ENCODE results near the gene IFI35. TPM values are rescaled to one million over a fixed set of nuclear protein-coding genes. Genes with fewer than 3 reads are reported as not detected.
A peak's percentile ranks its signal among the peaks of the same experiment; 100 is the strongest.

Gene IFI35
- polyA plus RNA-seq, 1 donor, result 45.7 TPM

DNA sequence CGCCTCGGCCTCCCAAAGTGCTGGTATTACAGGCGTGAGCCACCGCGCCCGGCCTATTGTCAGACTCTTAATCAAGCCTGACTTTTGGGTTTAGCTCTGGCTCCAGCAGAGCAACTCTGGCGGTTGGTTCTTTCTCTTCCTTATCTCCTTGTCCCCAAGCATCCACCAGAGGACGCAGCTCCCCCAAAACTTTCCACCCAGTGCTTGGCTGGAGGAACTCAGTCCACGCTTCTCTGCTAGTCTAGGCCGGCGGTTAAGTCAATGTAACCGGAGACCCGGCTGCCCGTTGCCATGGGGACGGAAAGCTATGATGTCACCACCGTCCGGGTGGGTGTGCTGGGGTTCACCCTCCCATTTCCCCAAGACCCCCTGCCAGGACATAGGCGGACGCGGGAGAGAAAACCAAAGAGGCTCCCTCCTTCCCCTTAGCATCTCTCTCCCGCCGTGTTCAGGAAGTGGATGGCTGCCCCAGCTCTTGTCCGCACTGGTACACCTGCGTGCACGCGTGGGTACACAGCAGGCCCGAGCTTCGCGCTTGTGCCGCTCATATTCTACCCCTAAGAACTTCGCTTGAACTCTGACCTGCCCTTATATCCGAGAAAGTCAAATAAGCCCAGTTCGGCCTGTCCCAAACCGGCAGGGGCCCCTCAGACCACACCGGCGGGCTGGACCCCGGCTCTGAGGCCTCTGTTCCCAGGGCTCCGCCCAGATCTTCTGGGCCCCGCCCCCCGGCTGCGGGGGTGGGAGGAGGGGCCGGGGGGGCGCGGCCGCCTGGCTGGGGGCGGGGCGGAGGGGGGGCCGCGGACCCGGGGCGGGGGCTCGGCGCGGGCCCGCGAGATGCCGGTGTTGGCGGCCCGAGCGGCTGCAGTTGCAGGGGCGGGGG is 18.1 kb downstream of the IFI35 start, which contains the start of gene RND2:
RND2 (plus strand) TSS at position 825 of the 883 bp plus-strand sequence. CDS start 117 bp downstream, outside the sequence.
- peak within 1 kb of the TSS; percentile 58 for H3K27ac ChIP-seq (ENCODE audit: low read length)

DNA sequence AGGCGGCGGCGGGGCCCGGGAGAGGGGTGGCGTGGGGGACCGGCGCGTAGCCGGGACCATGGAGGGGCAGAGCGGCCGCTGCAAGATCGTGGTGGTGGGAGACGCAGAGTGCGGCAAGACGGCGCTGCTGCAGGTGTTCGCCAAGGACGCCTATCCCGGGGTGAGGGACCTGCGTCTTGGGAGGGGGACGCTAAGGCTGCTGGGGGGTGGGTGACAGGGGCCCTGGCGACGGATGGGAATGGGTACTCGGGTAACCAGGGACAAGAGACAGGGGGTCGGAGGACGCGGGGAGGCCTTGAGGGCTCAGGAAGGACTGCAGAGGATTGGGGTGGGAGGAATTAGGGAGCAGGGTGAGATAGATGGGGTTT is 18.7 kb downstream of the IFI35 start:
- H3K4me3 ChIP-seq (ENCODE audit: low read length), result peak overlapping the region; percentile 39

More for the DNA sequence above, 18.1 kb downstream of the IFI35 start, which contains the start of gene RND2:
- DNase-seq, result peak; percentile 88
- no peaks in the 10 kb centered on the region for H3K9me3 ChIP-seq (ENCODE audit: control insufficient read depth, low read depth, low read length)
- peaks cover 17% of the 10 kb centered on the region for H3K4me1 ChIP-seq (ENCODE audit: control insufficient read depth, insufficient read depth, low read length)
- no CpG with 5 or more reads among the region's 61 CpGs for WGBS (ENCODE audit: insufficient coverage, low lambda C conversion rate)
- no peaks in the 10 kb centered on the region for H3K36me3 ChIP-seq (ENCODE audit: control insufficient read depth, insufficient read depth, low read length)
- no peaks in the 10 kb centered on the region for H3K27me3 ChIP-seq (ENCODE audit: control insufficient read depth, insufficient read depth, low read length)
- H3K4me3 ChIP-seq (ENCODE audit: low read length), result peak within 1 kb of the TSS; percentile 66

DNA sequence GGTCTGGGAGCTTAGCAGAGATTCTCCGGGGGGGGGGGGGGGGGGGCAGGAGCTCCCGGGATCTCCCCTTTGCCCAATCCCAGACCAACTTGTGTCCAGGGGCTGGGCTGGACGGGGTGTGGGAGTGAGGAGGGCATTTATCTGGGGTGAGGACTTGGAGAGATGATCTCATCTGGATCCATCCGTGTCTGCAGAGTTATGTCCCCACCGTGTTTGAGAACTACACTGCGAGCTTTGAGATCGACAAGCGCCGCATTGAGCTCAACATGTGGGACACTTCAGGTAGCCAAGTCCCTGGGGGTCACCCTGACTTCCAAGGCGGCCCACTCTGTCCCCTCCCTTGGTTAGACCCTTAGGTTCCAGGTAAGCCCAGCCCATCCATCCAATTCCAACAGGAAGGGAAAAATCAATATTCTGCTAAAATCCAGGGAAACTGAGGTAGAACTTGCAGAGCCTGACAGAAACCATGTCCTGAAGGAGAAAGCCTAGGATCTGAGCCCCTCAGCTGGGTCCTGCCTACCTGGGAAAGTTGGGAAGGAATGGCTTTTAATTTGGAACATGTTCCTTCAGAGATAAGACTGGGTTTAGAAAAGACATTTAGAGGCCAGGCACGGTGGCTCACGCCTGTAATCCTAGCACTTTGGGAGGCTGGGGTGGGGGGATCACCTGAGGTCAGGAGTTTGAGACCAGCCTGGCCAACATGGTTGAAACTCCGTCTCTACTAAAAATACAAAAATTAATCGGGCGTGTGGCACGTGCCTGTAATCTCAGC is 19.4 kb downstream of the IFI35 start:
- H3K27me3 ChIP-seq (ENCODE audit: control insufficient read depth, insufficient read depth, low read length), result no peaks in the 10 kb centered on the region
- H3K4me1 ChIP-seq (ENCODE audit: control insufficient read depth, insufficient read depth, low read length), result peaks cover 9% of the 10 kb centered on the region
- no peaks in the 10 kb centered on the region for H3K36me3 ChIP-seq (ENCODE audit: control insufficient read depth, insufficient read depth, low read length)
- H3K9me3 ChIP-seq (ENCODE audit: control insufficient read depth, low read depth, low read length), result no peaks in the 10 kb centered on the region
- no CpG with 5 or more reads among the region's 16 CpGs for WGBS (ENCODE audit: insufficient coverage, low lambda C conversion rate)
- no peak overlapping the region for H3K27ac ChIP-seq (ENCODE audit: low read length)
- DNase-seq, result no peak
- H3K4me3 ChIP-seq (ENCODE audit: low read length), result no peak overlapping the region

More for the DNA sequence above, 18.7 kb downstream of the IFI35 start:
- WGBS (ENCODE audit: insufficient coverage, low lambda C conversion rate), result 0% methylated on average over 1 of the region's 27 CpGs
- H3K4me1 ChIP-seq (ENCODE audit: control insufficient read depth, insufficient read depth, low read length), result peaks cover 11% of the 10 kb centered on the region
- H3K9me3 ChIP-seq (ENCODE audit: control insufficient read depth, low read depth, low read length), result no peaks in the 10 kb centered on the region
- no peaks in the 10 kb centered on the region for H3K27me3 ChIP-seq (ENCODE audit: control insufficient read depth, insufficient read depth, low read length)
- no peaks in the 10 kb centered on the region for H3K36me3 ChIP-seq (ENCODE audit: control insufficient read depth, insufficient read depth, low read length)
- H3K27ac ChIP-seq (ENCODE audit: low read length), result no peak overlapping the region
- no peak for DNase-seq

DNA sequence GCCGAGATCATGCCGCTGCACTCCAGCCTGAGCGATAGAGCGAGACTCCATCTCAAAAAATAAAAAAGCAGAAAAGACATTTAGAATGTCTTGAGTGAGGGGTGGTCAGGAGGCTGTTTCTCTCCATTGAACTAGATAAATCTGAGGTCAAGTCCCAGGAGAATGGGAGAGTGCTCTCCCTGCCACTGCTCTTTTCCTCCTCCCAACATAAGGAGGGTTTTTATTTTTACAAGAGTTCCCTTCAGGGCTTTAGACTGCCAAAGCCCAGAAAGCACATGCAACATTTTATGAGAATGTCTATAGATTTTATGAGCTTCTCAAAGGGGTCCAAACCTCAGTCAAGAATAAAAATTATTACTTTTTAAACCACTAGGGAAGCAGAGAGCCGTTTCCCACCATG is 20.0 kb downstream of the IFI35 start:
- no peak for DNase-seq
- H3K4me1 ChIP-seq (ENCODE audit: control insufficient read depth, insufficient read depth, low read length), result peaks cover 9% of the 10 kb centered on the region
- WGBS (ENCODE audit: insufficient coverage, low lambda C conversion rate), result no CpG with 5 or more reads among the region's 5 CpGs
- no peaks in the 10 kb centered on the region for H3K36me3 ChIP-seq (ENCODE audit: control insufficient read depth, insufficient read depth, low read length)
- H3K4me3 ChIP-seq (ENCODE audit: low read length), result no peak overlapping the region
- no peaks in the 10 kb centered on the region for H3K27me3 ChIP-seq (ENCODE audit: control insufficient read depth, insufficient read depth, low read length)
- H3K27ac ChIP-seq (ENCODE audit: low read length), result no peak overlapping the region
- H3K9me3 ChIP-seq (ENCODE audit: control insufficient read depth, low read depth, low read length), result no peaks in the 10 kb centered on the region

DNA sequence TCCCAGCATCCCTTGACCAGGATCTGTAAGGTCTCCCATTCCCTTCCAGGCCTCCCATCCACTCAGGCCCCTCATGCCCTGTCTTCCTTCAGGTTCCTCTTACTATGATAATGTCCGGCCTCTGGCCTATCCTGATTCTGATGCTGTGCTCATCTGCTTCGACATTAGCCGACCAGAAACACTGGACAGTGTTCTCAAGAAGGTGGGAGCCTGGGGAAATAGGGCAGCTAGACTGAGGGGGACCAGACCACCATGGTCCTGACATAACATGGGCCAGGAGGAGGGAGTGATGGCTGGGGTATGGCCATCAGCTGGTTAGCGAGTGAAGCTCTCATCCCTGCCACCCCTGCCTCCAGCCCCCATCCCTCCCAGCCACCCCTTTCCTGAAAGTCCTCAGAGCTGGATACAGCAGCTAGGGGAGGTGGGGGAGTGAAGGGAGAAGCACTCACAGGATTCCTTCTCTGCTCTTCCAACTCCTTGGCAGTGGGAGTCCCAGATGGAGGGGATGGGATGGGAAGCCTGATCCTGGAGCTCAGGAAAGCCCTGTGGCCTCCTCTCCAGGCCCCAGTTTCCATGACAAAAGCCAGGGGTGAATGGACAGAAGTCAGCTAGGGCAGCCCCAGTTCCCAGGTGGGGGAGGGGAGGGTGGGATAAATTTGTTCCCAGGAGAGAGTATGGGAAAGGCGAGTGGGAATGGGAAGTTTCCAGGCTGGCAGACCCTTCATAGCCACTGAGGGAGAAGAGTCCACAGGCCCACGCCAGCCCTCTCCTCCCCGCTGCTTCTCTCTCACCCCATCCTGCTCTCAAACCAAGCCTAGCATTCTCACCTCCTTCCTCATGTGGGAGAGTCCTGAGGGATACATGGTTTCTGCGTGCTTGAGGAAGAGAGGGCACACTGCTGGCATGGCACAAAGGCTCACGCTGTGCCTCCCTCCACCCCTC is 20.8 kb downstream of the IFI35 start:
- H3K27me3 ChIP-seq (ENCODE audit: control insufficient read depth, insufficient read depth, low read length), result no peaks in the 10 kb centered on the region
- no CpG with 5 or more reads among the region's 9 CpGs for WGBS (ENCODE audit: insufficient coverage, low lambda C conversion rate)
- no peaks in the 10 kb centered on the region for H3K9me3 ChIP-seq (ENCODE audit: control insufficient read depth, low read depth, low read length)
- no peak overlapping the region for H3K27ac ChIP-seq (ENCODE audit: low read length)
- DNase-seq, result no peak
- peaks cover 8% of the 10 kb centered on the region for H3K4me1 ChIP-seq (ENCODE audit: control insufficient read depth, insufficient read depth, low read length)
- H3K36me3 ChIP-seq (ENCODE audit: control insufficient read depth, insufficient read depth, low read length), result no peaks in the 10 kb centered on the region
- no peak overlapping the region for H3K4me3 ChIP-seq (ENCODE audit: low read length)

DNA sequence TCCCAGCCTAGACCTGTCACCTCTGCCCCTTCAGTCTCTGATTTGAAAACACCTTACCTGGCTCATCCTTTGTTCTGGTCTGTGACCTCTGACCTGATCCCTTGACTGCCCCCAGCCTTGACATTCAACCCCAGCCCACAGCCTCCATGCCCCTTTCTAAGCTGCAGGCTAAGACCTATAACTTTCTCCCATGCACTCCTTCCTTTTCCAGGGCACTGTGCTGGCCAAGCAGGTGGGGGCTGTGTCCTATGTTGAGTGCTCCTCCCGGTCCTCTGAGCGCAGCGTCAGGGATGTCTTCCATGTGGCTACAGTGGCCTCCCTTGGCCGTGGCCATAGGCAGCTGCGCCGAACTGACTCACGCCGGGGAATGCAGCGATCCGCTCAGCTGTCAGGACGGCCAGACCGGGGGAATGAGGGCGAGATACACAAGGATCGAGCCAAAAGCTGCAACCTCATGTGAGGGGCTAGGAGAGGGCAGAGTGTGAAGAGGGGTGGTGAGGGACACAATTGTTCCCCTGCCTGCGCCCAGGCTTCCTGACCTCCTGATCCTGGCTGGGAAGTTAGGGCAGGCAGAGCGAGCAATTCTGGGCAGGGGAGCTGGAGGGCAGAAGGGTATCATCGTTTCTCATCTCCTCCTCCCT is 21.8 kb downstream of the IFI35 start:
- DNase-seq, result no peak
- WGBS (ENCODE audit: insufficient coverage, low lambda C conversion rate), result no CpG with 5 or more reads among the region's 17 CpGs
- Histone ChIP-seq H3K27me3 (ENCODE audit: control insufficient read depth, insufficient read depth, low read length) (no peaks in the 10 kb centered on the region), H3K4me3 (ENCODE audit: low read length) (no peak overlapping the region), H3K9me3 (ENCODE audit: control insufficient read depth, low read depth, low read length) (no peaks in the 10 kb centered on the region), H3K27ac (ENCODE audit: low read length) (no peak overlapping the region), H3K4me1 (ENCODE audit: control insufficient read depth, insufficient read depth, low read length) (peaks cover 6% of the 10 kb centered on the region), H3K36me3 (ENCODE audit: control insufficient read depth, insufficient read depth, low read length) (no peaks in the 10 kb centered on the region)

DNA sequence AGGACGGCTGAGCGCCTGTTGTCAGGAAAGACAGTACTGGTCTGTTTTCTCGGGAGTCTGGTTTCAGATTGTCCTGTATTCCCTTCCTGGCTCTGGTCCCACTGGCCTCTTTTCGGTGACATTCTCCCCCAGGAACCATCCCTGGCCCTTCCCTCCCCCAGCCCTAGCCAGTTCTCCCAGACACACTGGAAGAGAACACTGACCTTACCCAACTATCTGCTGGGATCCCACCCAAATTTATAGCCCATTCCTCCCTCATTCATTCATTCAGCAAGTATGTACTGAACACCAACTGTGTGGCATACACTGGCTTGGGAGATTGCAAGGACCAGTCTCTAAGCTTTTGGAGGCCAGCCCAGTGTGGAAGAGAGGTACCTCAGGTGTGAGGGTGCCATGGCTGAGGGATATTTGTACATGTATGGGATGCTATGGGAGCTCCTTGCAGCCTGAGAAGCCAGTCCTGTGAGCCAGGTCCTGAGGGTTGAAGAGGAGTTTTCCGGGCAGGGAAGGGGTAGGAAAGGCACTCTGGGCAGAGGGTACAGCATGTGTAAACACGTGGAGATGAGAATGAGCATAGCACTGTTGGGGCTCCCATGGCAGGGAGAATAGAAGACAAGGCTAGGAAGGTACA is 23.7 kb downstream of the IFI35 start:
- WGBS (ENCODE audit: insufficient coverage, low lambda C conversion rate), result no CpG with 5 or more reads among the region's 6 CpGs
- H3K27ac ChIP-seq (ENCODE audit: low read length), result no peak overlapping the region
- H3K9me3 ChIP-seq (ENCODE audit: control insufficient read depth, low read depth, low read length), result no peaks in the 10 kb centered on the region
- no peak for DNase-seq
- H3K36me3 ChIP-seq (ENCODE audit: control insufficient read depth, insufficient read depth, low read length), result no peaks in the 10 kb centered on the region
- H3K4me1 ChIP-seq (ENCODE audit: control insufficient read depth, insufficient read depth, low read length), result no peaks in the 10 kb centered on the region
- no peak overlapping the region for H3K4me3 ChIP-seq (ENCODE audit: low read length)
- H3K27me3 ChIP-seq (ENCODE audit: control insufficient read depth, insufficient read depth, low read length), result no peaks in the 10 kb centered on the region

DNA sequence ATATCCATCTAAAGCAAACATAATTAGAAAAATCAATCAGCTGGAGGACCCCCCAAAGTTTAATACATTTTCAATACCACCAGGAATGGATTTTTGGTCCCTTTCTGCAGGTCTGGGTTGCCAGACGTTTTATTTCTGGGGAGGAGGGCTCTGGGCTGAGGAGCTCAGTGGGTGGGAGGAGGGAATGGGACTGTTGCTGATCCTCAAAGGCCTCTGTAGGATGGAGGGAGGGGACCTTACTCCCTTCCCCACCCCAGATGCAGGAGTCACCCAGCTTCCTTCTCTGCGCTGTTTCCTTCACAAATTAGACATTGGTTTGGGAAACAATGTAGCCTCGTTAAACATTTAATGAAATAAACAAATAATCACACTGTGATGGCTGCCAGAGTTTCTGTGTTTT is 25.1 kb downstream of the IFI35 start:
- DNase-seq, result no peak
- H3K36me3 ChIP-seq (ENCODE audit: control insufficient read depth, insufficient read depth, low read length), result no peaks in the 10 kb centered on the region
- no peaks in the 10 kb centered on the region for H3K9me3 ChIP-seq (ENCODE audit: control insufficient read depth, low read depth, low read length)
- H3K27ac ChIP-seq (ENCODE audit: low read length), result no peak overlapping the region
- H3K4me3 ChIP-seq (ENCODE audit: low read length), result no peak overlapping the region
- H3K4me1 ChIP-seq (ENCODE audit: control insufficient read depth, insufficient read depth, low read length), result no peaks in the 10 kb centered on the region
- H3K27me3 ChIP-seq (ENCODE audit: control insufficient read depth, insufficient read depth, low read length), result no peaks in the 10 kb centered on the region
- no CpG with 5 or more reads among the region's 3 CpGs for WGBS (ENCODE audit: insufficient coverage, low lambda C conversion rate)
